HG03064 (cell line): ENCODE data around the gene LMF1.
"Not testable (repeated sequence)": the region's sequence is repeated elsewhere in the genome, so short reads cannot be mapped to it uniquely, and the experiment has no call there.

Source experiments
- ATAC-seq: cut with Tn5 transposase; IDR thresholded peaks from one replicate; pipeline ENCODE4 v1.9.1; 2021; ENCODE audit warnings: low read depth; ENCODE audit not compliant: unreplicated experiment

LMF1 gene

DNA sequence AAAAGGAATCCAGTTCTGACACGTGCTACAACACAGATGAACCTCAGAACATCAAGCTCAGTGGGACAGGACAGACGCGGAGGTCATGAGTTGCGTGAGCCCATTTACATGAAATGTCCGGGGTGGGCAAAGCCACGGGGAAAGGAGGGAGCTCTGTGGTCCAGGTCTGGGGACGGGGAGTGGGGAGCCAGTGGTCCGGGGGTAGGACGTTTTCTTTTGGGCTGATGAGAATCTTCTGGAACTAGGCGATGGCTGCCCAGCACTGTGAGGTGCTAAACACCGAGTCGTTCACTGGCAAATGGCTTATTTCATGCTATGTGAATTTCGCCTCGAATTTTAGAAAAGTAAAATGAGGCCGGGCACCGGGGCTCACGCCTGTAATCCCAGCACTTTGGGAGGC, 2.6 kb upstream of the LMF1 start:
- ATAC-seq, result no peak

DNA sequence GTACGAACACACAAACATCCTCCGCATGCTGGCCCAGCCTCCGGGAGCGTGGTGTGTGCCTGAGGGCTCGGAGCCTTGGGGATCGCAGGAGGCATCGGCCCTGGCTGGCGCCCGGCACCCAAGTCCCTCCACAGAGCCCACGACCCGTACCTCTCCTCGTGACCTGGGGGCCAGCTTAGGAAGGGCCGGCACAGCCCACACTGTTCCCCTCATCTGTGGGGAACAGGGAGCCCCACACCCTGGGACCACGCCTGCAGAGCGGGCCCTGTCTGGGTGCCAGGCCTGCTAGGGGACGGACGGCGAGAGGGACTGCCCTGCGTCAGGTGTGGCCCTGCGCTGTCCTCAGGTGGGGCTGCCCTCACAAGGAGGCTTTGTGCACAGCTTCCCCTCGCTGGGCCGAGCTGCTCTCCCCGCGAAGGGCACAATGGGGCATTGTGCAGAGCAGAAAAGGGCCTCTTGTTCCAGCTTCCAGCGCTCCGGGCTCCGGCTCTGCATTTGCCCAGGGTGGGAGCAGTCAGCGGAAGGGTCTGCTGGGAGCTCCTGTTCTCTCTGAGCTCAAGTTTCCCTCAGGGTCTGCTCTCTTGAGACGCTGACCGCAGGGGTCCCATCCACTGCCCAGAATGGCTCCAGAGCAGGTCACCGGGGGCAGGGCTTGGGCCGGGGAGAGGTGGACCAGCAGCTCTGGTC, 1.7 kb upstream of the LMF1 start:
- no peak for ATAC-seq

DNA sequence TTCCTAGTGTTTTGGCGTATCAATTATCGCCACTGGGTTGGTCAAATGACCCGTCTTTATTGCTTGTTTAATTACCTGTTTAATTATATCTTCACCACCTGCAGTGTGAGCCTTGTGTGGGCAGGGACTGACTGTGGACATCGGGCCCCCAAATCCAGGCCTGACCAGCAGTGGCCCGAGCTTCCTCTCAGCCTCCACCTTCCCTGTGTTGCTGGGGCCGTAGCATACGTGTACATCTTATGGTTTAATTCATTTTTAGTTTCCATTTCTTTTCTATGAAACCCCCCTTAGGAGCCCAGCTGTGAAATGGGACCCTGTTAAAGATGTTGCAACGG, 1.2 kb upstream of the LMF1 start:
- ATAC-seq, result no peak

DNA sequence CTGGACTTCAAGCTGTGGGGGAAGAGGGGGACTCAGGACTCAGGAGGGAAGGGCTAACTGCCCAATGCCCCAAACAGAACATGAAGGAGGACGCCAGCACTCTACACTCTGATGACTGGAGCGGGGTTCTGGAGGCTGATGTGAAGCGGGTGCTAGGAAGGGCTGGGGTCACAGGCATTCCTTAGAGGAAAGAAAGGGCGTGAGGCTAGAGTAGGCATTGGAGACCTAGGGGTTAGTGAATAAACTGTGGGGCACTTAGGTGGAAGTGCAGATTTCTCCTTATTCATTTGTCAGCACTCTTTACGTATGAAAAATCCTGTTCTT, 760 bp upstream of the LMF1 start:
- no peak for ATAC-seq

DNA sequence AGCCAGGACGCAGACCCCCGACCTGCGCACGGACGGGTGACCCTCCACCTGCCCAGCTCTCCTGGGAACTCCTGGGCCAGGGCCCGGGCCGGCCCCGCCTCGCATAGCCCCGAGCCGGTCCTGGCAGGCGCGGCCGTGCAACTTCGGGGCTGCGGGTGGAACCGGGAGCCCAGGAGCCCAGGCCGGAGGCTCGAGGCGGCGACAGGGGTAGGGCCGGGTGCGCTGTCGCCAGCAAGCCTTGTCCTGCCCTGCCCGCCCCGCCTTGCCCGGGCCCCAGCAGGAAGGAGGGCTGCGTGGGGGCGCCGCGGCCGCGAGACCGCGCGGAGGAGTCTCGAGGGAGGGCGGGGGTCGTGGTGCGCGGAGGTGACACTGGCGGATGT, 408 bp downstream of the LMF1 start:
- ATAC-seq, result peak; percentile 27

DNA sequence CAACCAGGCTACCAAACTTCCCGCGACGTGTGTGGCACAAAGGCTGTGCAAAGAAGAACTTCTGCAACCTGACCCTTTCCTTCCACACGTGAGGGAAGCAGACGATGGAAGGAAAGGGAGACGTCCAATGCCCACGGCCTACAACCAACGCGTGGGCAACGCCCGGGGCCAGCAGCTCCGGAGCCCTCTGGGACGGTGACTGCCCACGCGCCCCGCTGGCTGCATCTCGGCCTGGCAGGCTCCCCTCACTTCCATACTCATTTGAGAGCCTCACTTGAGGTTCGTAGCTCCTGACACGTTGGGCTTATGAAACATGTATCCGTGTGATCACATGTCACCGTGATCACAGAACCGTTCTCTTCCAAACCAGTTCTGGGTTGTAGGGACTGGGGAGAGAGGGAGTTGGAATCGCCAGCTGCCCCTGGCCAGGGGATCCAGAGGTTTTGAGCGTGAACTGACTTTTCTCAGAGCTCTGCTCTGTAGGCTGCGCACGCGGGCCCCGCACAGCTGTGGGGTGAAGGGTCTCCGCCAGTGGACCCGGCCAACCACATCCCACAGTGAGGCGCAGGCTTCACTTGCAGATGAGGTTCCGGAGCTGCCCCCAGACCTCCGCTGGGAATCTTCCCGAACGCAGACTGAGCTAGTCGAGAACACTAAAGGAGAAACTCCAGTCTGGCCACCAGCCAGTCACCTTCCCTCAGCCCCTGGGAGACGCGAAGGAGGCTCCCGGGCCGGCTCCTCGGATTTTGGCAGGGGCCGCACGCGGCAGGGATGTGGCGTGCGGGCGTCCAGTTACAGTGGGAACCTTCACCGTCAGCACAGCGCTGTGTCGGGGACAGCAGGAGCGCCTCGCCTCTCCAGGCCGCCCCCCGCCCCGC, 1.0 kb downstream of the LMF1 start:
- no peak for ATAC-seq

DNA sequence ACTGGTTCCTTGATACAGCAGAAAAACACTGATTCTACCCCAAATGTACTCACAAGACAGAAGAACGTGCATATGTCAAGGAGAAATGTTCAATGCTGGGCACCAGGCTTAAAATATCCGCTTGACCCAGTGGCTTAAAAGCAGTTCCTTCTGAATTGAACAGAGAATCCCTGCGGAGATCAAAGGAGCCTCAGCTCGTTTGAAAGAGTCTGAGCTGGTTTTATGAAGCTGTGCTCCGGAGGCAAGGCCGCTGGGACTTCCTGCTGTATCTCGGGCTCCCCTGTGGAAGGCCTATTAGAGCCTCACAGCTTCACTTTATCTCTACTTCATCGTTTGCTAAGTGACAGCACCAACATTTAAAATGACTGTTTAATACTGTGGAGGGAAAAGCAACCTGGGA, 2.2 kb downstream of the LMF1 start:
- no peak for ATAC-seq

DNA sequence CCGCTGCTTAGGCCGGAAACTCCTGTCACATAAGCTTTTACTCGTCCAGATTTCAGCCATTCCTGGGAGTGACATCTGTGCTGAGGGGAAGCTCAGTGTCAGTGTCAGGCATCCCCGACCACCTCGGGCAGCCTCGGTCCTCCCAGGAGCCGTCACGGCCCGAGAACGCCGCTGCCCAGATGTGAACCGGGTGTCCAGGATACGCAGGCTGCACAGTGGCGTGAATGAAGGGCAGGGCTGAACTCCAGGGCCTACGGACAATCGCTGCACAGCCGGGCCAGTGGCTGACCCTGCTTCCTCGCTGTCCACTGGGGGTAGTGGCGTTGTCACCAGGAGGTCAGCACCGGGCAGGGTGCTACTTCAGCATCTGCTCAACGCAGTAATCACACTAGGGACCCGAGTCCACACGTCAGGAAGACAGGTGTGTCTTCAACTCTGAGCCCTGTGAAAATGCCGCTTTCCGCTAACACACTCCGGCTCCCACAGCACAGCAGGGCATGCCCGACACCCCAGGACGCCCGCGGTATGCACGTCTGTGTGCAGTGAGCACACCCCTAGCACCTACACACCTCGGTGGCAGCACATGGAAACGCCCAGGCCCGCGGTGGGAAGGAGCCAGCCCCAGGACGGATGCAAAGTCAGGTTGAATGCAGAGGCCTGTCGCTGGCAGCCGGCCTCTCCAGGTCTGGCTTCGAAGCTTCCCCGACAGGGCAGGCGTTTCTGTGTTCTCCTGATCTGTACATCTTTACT, 3.1 kb downstream of the LMF1 start:
- ATAC-seq, result no peak

DNA sequence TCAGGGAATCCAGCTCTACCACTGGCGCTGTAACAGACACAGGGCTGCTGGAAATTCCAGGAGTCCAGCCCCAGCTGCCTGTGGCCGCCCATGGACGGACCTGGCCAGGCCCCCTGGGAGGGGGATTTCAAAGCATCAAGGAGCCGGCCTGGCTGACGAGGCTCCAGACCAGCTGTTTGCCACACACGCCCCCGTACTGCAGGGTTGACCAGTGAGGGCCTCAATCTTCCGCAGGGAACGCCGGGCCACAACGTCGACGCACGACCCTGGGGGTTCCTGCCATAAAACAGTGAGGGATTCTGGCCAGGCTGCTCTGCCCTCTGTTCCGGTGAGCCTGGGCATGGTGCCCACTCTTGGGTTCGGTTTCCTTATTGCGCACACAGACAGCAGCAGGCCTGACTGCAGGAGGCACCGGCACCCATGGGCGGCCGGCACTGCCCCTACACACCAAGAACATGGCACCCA, 3.7 kb downstream of the LMF1 start:
- no peak for ATAC-seq

DNA sequence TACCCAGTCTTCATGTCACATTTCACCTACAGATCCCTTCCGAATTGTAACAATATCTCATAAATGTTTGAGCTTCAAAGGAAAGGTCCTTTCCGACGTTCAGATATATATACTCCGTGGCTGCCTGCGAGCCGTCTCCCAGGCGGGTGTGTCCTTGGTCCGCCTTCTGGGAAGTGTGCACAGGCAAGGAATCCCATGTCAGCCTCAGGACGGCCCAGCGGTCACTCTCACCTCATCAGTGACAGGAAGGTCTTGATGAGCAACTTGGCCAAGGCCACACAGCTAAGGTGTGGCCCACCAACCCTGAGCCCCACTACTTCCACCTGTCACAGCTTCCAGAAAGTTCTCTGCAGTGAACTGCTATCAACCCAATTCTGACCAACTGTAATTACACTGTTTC, 4.3 kb downstream of the LMF1 start:
- no peak for ATAC-seq

DNA sequence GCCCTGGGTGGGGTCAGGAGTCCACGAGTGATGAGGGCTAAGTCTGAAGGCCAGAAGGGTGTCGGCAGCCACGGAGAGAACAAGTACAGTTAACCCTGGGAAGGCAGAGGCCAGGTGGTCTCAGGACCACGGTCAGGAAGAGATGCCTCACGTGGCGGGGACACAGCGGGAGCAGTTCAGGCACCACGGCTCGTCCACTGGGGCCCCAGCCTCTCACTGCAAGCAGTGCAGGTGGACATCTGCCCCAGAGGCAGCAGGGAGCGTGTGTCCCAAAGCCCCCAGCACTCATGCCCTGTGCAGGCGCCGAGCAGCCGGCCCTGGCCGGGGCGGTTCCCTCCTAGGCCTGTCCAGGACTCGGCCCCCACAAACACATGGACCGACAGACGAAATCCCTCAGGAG, 4.7 kb downstream of the LMF1 start:
- ATAC-seq, result no peak

DNA sequence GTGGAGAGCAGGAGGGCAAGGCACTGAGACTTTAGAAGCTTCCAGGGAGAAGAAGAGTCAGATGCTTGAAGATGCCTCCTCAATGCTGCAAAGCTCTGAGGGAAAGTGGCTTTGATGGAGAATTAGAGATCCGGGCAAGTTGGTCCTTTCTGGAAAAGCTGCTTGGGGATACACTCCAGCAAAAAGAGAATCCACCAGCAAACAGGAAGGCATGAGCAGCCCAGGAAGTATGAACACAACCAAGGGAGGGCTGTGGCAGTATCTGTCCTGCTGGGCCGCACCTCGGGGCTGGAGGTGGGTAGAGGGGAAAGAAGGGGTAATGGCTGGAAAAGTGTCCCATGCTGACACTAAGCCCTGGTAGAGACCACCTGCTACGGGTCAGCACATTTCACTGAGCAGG, 5.3 kb downstream of the LMF1 start:
- ATAC-seq, result no peak

DNA sequence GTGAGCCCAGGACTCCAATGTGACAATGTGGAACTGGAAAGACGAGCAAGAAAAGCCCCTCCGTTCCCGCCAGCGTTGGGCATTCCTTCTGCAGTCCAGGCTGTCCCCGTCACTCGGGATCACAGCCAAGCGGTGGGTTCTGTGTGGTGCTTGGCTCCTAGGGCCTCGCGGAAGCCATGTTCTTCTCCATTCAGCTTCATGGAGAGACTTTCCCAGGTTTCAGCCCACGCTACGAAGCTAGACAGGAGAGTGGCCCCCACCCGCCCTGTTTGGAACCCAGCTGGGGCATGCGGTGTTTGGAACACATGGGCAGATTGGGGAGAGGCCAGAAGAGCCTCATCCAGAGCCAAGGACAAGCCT, 5.8 kb downstream of the LMF1 start:
- no peak for ATAC-seq

DNA sequence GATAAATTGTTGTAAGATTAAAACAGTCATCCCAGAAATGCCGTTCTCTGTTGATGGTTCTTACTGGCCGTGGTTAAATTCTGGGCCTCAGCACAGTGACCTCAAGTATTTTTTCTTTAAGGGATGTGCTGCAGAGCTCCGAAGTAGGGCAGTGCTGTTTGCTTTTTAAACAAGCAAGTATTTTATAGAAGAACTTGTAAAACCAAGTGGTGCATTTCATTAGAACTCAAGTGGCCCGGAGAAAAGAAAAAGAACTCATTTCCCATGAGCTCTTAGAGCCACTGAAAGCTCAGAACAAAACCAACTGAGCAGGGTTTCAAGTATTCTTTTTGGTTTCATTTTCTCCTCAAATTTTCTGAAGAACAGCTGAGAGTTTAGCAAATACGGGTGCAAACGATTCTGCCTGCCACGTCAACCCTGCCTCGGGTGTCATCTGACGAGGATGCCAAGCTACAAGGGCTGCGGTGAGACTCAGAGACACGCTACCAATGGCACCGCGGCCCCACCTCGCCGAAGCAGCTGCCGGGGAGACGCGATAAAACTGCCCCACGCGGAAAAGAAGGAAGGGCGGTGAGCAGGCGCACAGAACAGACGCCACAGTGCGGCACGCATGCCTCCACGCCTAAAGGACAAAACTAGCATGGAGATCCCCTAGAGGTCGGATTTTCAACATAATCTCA, 6.3 kb downstream of the LMF1 start:
- ATAC-seq, result no peak

DNA sequence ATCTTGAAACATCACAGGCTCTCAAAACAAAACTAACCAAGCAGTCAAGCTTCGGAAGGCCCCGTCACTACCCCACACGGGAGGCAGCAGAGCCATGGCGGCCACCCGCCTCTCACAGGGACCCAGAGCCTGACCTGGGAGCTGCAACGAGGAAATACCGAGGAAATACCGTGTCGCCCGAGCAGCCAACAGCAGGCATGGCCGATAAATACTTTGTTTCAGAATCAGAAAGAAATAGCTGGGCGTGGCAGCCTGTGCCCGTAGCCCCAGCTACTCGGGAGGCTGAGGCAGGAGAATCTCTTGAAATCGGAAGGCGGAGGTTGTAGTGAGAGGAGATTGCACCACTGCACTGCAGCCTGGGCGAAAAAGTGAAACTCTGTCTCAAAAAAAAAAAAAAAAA, 6.9 kb downstream of the LMF1 start:
- ATAC-seq, result no peak

DNA sequence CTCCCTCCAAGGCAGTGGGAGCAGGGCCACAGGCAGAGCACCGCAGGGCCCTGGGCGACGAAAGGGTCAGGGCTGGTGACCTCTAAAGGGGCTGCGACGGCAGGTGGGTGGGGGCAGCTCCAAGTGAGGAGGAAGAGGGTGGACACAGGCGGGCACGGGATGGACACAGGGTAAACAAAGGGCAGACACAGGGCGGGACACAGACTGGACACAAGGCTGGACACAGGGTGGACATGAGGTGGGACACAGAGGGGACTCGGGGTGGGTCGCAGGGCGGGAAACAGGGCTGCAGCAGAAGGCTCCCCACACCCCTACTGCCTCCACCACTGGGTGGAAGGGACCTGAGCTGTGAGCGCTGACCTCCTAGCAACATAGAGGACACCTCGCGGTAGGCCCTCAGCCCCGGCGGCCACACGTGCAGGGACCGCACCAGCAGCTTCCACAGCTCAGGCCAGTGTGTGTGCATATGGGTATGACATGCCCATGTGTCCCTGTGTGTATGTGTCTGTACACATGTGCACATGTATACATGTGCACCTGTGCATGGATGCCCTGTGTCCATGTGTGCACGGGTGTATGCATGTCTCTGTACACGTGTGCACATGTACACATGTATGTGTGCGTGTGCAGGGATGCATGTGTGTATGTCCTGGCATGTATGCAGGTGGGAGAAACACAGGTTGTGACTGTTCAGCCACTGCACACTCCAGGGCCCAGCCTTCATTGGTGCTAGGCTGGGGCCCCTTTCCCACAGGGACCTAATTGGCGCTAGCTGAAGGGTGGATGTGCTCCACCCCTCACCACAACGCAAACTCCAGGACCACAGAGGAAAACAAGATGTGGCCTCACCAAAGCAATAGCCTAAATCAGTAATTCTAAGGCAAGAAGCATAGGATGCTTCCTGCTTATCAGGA, 7.6 kb downstream of the LMF1 start:
- no peak for ATAC-seq

DNA sequence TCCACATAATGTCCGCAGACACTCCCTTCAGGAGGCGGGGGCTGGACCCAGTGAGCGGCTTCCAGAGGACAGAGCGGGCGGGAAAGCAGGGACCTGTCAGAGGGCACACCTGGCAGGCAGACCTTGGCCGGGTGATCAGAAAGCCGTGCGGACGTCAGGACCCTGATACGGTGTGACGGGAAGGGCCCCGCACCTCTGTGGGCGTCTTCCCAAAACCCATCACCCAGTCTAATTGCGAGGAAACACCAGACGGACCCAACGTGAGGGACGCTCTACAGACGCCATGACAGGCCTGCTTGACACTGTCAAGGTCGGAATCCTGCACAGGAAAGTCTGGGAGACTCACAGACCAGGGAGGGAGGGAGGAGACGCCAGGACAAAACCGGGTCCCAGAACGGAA, 8.4 kb downstream of the LMF1 start:
- no peak for ATAC-seq

DNA sequence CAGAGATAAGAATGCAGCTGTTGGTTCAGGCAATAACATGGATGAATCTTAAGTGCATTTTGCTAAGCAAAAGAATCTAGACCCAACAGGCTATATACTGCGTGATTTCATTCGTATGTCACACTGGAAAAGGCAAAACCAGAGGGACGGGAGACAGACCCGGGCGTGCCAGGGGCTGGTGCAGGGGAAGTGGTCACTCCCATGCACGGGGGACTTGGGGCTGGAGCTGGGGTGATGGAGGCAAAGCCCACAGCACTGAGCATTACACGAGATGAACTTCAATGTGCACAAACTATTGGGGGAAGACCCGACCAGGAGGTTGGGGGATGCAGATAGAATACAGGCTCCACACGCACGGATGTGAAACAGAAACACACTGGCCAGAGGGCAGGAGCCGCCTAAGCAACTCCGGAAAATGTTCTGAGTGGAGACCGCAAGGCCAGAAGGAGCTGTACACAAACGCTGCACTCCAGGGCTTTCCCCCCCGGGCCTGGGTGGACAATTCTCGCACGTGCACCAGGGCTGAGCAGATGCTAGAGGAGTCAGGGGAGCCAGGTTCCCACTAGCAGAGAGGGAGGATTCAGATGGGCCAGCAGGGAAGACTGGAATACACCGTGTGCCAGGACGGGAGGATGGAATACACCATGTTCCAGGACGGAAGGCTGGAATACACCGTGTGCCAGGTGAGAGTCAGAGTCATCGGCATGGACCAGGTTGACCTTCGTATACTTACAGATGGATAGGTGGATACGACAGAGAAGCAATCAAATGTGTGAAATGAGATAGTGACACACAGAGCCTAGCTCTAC, 11.3 kb downstream of the LMF1 start:
- no peak for ATAC-seq

DNA sequence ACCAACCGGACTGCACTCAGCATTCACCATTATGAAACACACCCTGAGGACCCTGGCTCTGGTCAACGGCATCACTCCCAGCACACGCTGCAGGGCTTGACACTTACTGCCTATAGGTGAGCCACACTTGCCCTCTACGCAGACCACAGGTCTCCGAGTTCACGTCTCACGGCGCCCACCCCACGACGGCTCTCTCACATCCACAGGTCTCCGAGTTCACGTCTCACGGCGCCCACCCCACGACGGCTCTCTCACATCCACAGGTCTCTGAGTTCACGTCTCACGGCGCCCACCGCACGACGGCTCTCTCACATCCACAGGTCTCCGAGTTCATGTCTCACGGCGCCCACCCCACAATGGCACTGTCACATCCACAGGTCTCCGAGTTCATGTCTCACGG, 15.0 kb downstream of the LMF1 start:
- not testable (repeated sequence) for ATAC-seq
